HCT116 (cell line): ENCODE results near the gene C5orf22.

Experiments
- ATF3 ChIP-seq: IDR thresholded peaks from 2 replicates; pipeline ENCODE4 v1.6.1; 2012
- CEBPB ChIP-seq: IDR thresholded peaks from 2 replicates; pipeline ENCODE4 v1.6.1; 2012; ENCODE audit warnings: low read depth
- EZH2 ChIP-seq: fragments of 200-600 bp; sonication (generic); IDR thresholded peaks from 2 replicates; pipeline ENCODE4 v1.6.1; 2017; ENCODE audit warnings: antibody characterized with exemption, mixed run types
- JUND ChIP-seq: IDR thresholded peaks from 2 replicates; pipeline ENCODE4 v1.6.1; 2012
- MAX ChIP-seq: IDR thresholded peaks from 2 replicates; pipeline ENCODE4 v1.6.1; 2012
- POLR2A ChIP-seq: IDR thresholded peaks from 2 replicates; pipeline ENCODE4 v1.7.0; 2011; ENCODE audit warnings: borderline replicate concordance; ENCODE audit not compliant: insufficient read depth, insufficient read length; ENCODE audit errors: extremely low read depth
- POLR2AphosphoS5 ChIP-seq: IDR thresholded peaks from 2 replicates; pipeline ENCODE4 v1.6.1; 2011; ENCODE audit warnings: mild to moderate bottlenecking, low read depth, low read length, moderate library complexity
- RAD21 ChIP-seq: IDR thresholded peaks from 2 replicates; pipeline ENCODE4 v1.6.1; 2012; ENCODE audit warnings: low read depth, mild to moderate bottlenecking
- SIN3A ChIP-seq: IDR thresholded peaks from 2 replicates; pipeline ENCODE4 v1.6.1; 2012; ENCODE audit warnings: low read depth
- ZFX ChIP-seq: fragments of 450-650 bp; IDR thresholded peaks from 2 replicates; pipeline ENCODE4 v1.6.1; 2017
- TF ChIP-seq, protein P1 (sequence below), 3 experiments: fragments of 200-600 bp in 1 of 3; sonication (generic) in 1 of 3; IDR thresholded peaks in 2 of 3; conservative IDR thresholded peaks in 1 of 3; 2 replicates each; pipeline ENCODE4 v1.5.1; 2012 to 2017; ENCODE audit warnings: low read depth in 2 of 3, low read length in 2 of 3, antibody characterized with exemption in 1 of 3, borderline replicate concordance in 1 of 3, control low read depth in 1 of 3, mild to moderate bottlenecking in 1 of 3, mixed read lengths in 1 of 3, mixed run types in 1 of 3, moderate library complexity in 1 of 3; ENCODE audit not compliant: insufficient read depth in 1 of 3

GRCh38 chr5:31502506-31502905 lies 29.6 kb upstream of the C5orf22 start:
- no peak for TF ChIP-seq RAD21
- TF ChIP-seq, protein P1, sequence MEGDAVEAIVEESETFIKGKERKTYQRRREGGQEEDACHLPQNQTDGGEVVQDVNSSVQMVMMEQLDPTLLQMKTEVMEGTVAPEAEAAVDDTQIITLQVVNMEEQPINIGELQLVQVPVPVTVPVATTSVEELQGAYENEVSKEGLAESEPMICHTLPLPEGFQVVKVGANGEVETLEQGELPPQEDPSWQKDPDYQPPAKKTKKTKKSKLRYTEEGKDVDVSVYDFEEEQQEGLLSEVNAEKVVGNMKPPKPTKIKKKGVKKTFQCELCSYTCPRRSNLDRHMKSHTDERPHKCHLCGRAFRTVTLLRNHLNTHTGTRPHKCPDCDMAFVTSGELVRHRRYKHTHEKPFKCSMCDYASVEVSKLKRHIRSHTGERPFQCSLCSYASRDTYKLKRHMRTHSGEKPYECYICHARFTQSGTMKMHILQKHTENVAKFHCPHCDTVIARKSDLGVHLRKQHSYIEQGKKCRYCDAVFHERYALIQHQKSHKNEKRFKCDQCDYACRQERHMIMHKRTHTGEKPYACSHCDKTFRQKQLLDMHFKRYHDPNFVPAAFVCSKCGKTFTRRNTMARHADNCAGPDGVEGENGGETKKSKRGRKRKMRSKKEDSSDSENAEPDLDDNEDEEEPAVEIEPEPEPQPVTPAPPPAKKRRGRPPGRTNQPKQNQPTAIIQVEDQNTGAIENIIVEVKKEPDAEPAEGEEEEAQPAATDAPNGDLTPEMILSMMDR (IDR thresholded peaks at IDR 0.05 in 2 of 3, conservative IDR thresholded peaks at IDR 0.05 in 1 of 3; ENCODE audit: borderline replicate concordance in 1 of 3, insufficient read depth in 1 of 3, low read depth in 2 of 3, low read length in 2 of 3): no peak
- no peak for TF ChIP-seq POLR2A
- no peak for TF ChIP-seq MAX
- no peak for TF ChIP-seq POLR2AphosphoS5
- TF ChIP-seq EZH2: no peak
- no peak for TF ChIP-seq SIN3A
- TF ChIP-seq CEBPB: no peak
- no peak for TF ChIP-seq ZFX
- no peak for TF ChIP-seq JUND
- no peak for TF ChIP-seq ATF3
